PC-9 (cell line): Measurements from ENCODE around the gene PPA1.

Experiments used
- CTCF ChIP-seq: fragments of 200-600 bp; sonication (generic); conservative IDR thresholded peaks from 2 replicates; pipeline ENCODE4 v1.6.1; 2017; ENCODE audit warnings: mixed run types, antibody characterized with exemption, mild to moderate bottlenecking, moderate library complexity
- EZH2 ChIP-seq: fragments of 200-600 bp; sonication (generic); IDR thresholded peaks from 2 replicates; pipeline ENCODE4 v1.8.0; 2017; ENCODE audit warnings: antibody characterized with exemption, low read depth

DNA sequence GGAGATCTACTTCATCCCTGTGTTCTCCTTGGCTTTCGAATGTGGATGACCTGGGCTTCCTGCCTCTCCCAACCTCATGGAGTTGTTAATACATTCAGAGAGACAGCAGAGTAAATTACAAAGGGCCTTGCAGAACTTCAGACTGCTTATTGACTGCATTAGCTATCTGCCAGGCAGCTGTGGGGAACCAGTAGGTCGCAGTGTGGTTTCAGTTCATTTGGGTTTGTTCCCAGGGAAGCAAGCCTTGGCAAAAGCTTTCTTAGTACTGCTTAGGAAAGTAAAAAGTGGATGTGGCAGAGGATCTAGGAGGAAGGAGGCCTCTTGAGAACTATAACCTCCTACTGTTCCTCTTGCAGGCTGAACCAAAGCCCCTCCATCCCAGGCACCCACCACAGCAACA lies 41.4 kb upstream of the PPA1 start:
- TF ChIP-seq CTCF (no peak), EZH2 (no peak)
